Ishikawa (cell line): ENCODE data around the gene KIAA0513.

Experiments
- CEBPB ChIP-seq: IDR thresholded peaks from 2 replicates; pipeline ENCODE4 v1.6.1; 2012
- CREB1 ChIP-seq: IDR thresholded peaks from 2 replicates; pipeline ENCODE4 v1.6.1; 2012; ENCODE audit warnings: low read depth
- EGR1 ChIP-seq: IDR thresholded peaks from 2 replicates; pipeline ENCODE4 v1.6.1; 2012
- EP300 ChIP-seq: IDR thresholded peaks from 2 replicates; pipeline ENCODE4 v1.6.1; 2012; ENCODE audit warnings: borderline replicate concordance
- FOXM1 ChIP-seq: IDR thresholded peaks from 2 replicates; pipeline ENCODE4 v1.6.1; 2012; ENCODE audit warnings: low read depth, borderline replicate concordance
- NFIC ChIP-seq: IDR thresholded peaks from 2 replicates; pipeline ENCODE4 v1.6.1; 2012
- RAD21 ChIP-seq: IDR thresholded peaks from 2 replicates; pipeline ENCODE4 v1.6.1; 2012; ENCODE audit warnings: low read depth
- TAF1 ChIP-seq: IDR thresholded peaks from 2 replicates; pipeline ENCODE4 v1.6.1; 2012; ENCODE audit warnings: low read depth, mild to moderate bottlenecking
- TCF12 ChIP-seq: IDR thresholded peaks from 2 replicates; pipeline ENCODE4 v1.6.1; 2012; ENCODE audit warnings: low read depth
- TEAD4 ChIP-seq: IDR thresholded peaks from 2 replicates; pipeline ENCODE4 v1.6.1; 2012
- YY1 ChIP-seq: IDR thresholded peaks from 2 replicates; pipeline ENCODE4 v1.6.1; 2012; ENCODE audit warnings: low read depth
- ZBTB7A ChIP-seq: IDR thresholded peaks from 2 replicates; pipeline ENCODE4 v1.6.1; 2012; ENCODE audit warnings: low read depth
- TF ChIP-seq, protein P1 (sequence below): IDR thresholded peaks from 2 replicates; pipeline ENCODE4 v1.6.1; 2012
- TF ChIP-seq, protein P2 (sequence below): IDR thresholded peaks from 2 replicates; pipeline ENCODE4 v1.6.1; 2012; ENCODE audit warnings: low read depth, mild to moderate bottlenecking
- TF ChIP-seq, protein P3 (sequence below): IDR thresholded peaks from 2 replicates; pipeline ENCODE4 v1.6.1; 2012

KIAA0513 gene

DNA sequence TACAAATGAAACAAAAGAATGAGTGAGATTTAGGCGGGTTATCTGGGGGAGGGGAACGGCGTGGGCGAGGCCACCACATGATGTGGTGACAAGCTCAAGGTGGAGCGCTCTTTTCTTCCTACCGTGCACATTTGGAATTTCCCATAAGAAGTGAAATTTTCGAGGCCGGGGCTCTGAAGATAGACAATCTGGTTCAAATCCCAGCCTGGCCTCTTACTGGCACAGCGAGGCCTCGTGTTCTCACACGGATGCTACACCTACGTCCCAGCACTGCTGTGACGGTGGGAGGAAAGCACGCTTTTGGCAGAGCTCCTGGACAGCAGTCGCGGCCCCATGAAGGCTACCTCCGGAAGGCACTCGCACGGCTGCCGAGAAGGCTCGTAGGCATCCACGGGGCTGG, 41.5 kb upstream of the KIAA0513 start:
- TF ChIP-seq, protein P1, sequence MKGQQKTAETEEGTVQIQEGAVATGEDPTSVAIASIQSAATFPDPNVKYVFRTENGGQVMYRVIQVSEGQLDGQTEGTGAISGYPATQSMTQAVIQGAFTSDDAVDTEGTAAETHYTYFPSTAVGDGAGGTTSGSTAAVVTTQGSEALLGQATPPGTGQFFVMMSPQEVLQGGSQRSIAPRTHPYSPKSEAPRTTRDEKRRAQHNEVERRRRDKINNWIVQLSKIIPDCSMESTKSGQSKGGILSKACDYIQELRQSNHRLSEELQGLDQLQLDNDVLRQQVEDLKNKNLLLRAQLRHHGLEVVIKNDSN: no peak
- no peak for TF ChIP-seq FOXM1
- TF ChIP-seq EP300: no peak
- no peak for TF ChIP-seq NFIC
- no peak for TF ChIP-seq TCF12

DNA sequence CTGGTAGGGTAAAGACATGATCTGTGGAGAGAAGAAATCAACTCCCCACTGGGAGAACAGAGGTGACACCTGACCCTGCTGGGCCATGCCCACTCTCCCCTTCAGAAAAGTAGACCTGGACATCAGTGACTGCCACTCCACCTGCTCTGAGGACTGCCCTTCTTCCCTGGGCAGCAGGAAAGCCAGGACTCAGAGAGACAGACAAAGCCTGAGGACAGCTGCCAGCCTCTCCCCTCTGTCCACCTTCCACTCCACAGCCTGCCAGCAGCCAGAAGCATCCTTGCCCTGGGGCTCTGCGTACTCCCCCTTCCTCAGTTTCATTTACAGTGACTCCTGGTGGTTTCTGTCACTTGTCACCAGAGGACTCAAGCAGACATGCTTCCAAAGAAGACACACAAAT, 40.7 kb upstream of the KIAA0513 start:
- TF ChIP-seq, protein P2, sequence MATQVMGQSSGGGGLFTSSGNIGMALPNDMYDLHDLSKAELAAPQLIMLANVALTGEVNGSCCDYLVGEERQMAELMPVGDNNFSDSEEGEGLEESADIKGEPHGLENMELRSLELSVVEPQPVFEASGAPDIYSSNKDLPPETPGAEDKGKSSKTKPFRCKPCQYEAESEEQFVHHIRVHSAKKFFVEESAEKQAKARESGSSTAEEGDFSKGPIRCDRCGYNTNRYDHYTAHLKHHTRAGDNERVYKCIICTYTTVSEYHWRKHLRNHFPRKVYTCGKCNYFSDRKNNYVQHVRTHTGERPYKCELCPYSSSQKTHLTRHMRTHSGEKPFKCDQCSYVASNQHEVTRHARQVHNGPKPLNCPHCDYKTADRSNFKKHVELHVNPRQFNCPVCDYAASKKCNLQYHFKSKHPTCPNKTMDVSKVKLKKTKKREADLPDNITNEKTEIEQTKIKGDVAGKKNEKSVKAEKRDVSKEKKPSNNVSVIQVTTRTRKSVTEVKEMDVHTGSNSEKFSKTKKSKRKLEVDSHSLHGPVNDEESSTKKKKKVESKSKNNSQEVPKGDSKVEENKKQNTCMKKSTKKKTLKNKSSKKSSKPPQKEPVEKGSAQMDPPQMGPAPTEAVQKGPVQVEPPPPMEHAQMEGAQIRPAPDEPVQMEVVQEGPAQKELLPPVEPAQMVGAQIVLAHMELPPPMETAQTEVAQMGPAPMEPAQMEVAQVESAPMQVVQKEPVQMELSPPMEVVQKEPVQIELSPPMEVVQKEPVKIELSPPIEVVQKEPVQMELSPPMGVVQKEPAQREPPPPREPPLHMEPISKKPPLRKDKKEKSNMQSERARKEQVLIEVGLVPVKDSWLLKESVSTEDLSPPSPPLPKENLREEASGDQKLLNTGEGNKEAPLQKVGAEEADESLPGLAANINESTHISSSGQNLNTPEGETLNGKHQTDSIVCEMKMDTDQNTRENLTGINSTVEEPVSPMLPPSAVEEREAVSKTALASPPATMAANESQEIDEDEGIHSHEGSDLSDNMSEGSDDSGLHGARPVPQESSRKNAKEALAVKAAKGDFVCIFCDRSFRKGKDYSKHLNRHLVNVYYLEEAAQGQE: no peak
- TF ChIP-seq EGR1 (no peak), FOXM1 (no peak), CEBPB (no peak), EP300 (no peak), ZBTB7A (no peak), CREB1 (no peak), NFIC (no peak)
- TF ChIP-seq, protein P3, sequence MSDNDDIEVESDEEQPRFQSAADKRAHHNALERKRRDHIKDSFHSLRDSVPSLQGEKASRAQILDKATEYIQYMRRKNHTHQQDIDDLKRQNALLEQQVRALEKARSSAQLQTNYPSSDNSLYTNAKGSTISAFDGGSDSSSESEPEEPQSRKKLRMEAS: no peak
- TF ChIP-seq, protein P1: no peak

DNA sequence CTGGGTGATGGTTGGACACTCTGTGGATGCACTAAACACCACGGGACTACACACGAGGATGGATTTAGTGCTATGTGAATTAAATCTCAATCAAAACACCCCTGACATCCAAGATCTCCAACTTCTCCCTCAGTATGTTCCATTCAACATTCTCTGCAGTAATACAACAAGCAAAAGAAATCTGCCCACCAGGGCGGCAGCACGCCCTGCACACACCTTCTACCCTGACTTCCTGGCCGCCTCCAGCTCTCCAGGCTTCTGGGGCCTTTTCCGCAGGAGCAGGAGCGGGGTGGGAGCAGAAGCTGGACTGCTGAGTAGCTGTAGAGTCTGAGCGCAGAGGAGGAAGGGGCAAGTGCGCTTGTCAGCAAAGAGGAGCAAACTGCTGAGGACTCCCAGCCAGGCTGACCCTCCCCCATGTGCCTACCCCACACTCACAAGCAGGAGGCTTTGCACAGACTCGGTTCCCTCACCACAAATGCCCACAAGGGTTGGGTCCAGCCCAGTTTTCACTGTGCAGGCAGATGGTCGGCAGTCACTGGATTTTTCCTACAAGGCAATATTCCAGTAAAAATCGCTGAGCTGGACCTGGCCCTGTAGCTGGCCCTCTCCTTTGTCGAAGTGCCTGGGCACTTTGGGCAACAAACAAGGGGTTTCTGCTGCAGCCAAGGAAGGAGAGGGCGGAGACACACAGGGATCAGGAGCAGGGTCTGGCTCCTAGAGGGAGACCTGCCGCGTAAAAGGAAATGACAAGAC, 39.1 kb upstream of the KIAA0513 start:
- no peak for TF ChIP-seq FOXM1
- no peak for TF ChIP-seq NFIC
- TF ChIP-seq YY1: no peak
- TF ChIP-seq ZBTB7A: no peak
- TF ChIP-seq CEBPB: no peak
- TF ChIP-seq TCF12: no peak
- TF ChIP-seq TEAD4: no peak
- no peak for TF ChIP-seq RAD21
- TF ChIP-seq, protein P2: no peak
- TF ChIP-seq, protein P1: no peak
- no peak for TF ChIP-seq EP300
- no peak for TF ChIP-seq EGR1
- TF ChIP-seq CREB1: no peak
- no peak for TF ChIP-seq TAF1
- TF ChIP-seq, protein P3: no peak

DNA sequence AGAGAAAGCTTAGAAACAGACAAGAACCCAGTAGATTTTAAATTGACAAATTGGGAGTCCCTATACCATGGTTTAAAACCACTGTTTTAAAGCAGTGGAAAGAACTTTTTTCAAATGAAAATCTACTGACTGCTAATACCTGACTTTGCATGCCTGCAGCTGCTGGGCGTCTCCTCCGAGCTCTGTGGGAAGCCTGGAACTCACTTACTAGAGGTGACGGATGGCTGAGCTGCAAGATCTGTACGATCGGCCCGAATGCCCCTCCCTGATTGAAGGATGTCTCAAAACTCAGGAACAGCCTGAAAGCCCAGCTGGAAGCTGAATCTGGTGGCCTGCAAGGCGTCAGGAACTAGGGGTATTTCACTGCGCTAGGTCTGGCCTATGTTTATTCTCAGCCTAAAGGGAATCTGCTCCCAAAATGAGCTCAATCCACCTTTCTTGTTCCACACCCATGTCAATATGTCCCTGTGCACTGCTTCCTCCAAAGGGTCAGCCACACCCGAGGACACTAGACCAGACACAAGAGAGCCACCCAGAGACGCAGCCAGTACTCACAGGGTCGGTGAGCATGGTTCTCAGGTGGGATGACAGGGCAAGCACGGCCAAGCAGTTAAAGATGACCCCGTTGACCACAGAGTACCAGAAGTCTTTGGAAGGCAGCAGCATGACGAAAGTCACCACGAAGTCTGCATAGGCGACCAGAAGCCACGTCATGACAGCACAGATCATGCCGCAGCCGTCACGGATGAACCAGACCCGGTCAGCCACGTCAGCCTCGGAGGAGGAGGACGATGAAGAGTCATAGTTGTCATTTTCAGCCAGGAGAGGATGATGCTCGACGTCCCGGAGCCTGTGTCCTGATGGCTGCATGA, 37.6 kb upstream of the KIAA0513 start:
- TF ChIP-seq, protein P3: no peak
- TF ChIP-seq TEAD4 (no peak), EP300 (no peak), TAF1 (no peak), YY1 (no peak), FOXM1 (no peak), EGR1 (no peak), CEBPB (no peak), TCF12 (0 out of 2 replicates have a peak, but pooled peaks have one; percentile 22), NFIC (no peak), ZBTB7A (no peak), RAD21 (peak; percentile 4; the same call in 1 of the 2 replicates), CREB1 (no peak)
- TF ChIP-seq, protein P2: no peak
- TF ChIP-seq, protein P1: no peak
